CD4-positive, alpha-beta T cell treated with Interleukin-15 for 4 hours (primary cell): ENCODE measurements around the gene MAGI1.
"Not testable (repeated sequence)": the region's sequence is repeated elsewhere in the genome, so short reads cannot be mapped to it uniquely, and the experiment has no call there.

Experiments
- DNase-seq: peaks from one replicate; pipeline ENCODE4 v3.0.0-alpha.2; 2020; ENCODE audit warnings: low spot score

Gene MAGI1

DNA sequence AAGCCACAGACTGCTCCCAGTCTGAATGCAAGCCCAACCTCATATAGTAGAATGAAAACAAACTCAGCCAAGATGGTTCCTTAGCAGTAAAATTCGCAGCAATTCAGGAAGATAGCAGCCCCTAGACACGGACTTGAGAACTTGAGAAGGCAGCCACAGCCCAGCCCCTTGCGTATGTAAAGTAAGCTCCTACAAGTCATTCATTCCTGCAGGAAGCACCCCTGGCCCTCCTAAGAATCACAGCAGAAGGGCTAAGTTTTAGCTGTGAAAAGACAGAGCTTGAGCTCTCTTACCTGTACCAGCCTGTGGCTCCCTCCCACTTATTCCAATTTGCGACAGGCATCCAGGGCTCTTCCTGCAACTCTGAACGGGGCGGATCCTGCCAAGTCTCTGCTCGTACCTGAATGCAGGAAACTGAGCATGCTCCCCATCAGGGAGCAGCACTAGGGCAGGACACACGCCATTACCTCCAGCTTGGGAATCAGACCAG lies 136.4 kb downstream of the MAGI1 start:
- no peak for DNase-seq

DNA sequence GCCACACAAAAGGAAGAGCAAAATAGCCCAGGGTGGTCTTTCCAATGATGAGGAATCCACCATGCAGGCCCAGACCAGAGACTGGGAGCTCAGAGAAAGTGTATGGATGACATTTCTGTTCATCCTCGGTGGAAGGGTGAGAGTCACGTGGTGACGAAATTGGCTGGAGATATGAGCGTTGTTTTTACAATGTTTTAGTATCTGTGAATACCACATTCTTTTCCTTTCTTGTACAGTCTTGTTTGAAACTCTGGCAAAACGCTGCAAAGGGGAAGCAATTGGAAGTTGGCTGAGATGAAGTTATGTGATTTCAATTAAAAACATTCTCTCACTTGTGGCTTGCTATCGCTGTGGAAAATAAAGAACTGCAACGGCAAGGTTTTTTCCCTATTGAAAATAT lies 137.5 kb downstream of the MAGI1 start:
- no peak for DNase-seq

- DNase-seq, result no peak
Observed at GRCh38 chr3:65899226-65899625, 139.5 kb downstream of the MAGI1 start.

DNA sequence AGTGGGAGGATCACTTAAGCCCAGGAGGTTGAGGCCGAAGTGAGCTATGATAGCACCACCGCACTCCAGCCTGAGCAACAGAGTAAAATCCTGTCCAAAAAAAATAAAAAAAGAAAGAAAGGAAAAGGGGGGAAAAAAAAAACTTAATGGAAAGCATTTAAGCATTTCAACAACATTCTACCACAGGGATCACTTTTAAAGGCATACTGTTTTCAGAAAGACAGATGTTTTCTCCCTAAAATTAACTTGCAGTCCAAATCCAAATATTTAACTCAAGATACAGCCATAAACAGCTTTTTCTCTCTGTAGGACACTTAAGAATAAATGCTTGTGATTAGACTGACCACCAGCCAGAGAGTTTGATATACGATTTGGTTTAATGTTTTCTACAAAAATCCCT lies 141.0 kb downstream of the MAGI1 start:
- no peak for DNase-seq

DNA sequence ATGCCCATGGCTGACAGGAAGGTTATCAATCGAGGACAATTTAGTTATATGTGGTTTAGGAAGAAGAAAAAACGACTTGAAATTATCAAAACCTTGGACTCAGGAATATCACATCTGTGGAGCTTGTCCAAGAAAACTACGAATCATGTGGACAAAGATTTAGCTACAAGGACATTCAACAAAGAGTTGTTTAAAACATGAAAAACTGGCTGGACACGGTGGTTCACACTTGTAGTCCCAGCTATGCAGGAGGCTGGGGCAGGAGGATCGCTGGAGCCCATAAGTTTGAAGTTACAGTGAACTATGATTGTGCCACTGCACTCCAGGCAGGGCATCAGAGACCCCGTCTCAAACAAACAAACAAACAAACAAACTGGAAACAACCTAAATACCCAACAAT lies 142.4 kb downstream of the MAGI1 start:
- no peak for DNase-seq

DNA sequence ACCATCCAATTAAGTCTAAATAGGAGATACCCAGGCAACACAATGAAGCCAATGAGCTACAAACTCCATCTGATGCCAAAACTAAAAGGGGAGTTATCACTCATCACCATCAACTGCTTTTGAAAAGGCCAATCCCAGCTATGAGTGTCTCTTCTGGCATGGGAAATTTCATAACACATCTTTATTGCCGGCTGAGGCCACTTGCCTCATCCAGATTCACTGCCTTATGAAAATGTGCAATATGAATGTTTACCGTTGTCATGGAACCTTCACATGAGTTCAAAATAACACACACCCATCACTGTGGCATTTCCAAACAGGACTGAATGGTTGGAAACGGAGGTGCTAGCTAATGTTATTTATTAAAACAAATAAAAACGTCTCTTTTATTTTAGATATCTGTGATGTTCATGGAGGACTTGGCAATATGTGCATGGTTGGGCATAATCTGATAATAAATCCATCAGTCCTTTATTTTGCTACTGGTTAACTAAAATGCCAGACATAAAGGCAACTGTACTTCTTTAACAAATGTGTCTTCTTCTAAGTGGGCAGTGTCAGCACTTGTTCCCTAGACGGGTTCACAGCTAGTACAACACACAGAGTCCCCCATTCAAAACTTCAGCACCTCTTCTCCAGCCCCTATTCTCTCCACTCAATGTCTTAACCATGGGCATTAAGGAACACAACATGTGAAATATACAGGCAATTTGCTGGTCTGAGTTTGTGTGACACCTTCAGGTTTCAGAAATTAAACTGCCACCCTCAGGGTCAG lies 143.9 kb downstream of the MAGI1 start:
- DNase-seq, result no peak

DNA sequence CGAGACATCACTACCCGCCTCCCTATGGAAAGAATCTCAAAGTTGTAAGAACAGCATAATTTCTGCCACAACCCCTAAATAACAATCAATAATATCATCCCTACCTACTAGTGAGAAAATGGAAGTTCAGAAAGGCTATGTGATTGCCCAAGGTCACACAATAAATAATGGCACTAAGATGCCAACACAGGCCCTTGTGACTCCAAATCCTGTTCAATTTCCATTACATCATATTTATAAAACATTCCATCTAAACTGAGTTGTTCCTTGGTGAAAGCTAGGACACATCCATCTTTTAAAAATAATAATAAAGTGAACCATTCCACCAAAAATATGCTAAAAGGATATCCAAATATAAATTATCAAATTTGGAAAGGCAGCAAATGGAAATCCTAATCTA lies 144.6 kb downstream of the MAGI1 start:
- no peak for DNase-seq

GRCh38 chr3:65893631-65894030 lies 145.1 kb downstream of the MAGI1 start:
- no peak for DNase-seq

DNA sequence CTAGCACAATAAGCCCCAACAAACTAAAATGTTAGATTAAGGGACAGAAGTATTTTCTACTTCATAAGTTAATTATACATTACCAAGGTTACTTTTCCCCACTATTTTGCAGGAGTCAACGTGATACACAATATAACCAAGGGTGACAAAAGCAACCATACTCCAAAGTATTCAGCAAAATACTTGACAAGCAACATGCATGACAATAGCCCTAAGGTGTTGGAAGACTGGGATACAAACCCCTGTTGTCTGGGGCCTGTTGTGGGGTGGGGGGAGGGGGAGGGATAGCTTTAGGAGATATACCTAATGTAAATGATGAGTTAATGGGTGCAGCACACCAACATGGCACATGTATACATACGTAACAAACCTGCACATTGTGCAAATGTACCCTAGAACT lies 147.2 kb downstream of the MAGI1 start:
- DNase-seq, result not testable (repeated sequence)

GRCh38 chr3:65890328-65890727 lies 148.4 kb downstream of the MAGI1 start:
- no peak for DNase-seq

DNA sequence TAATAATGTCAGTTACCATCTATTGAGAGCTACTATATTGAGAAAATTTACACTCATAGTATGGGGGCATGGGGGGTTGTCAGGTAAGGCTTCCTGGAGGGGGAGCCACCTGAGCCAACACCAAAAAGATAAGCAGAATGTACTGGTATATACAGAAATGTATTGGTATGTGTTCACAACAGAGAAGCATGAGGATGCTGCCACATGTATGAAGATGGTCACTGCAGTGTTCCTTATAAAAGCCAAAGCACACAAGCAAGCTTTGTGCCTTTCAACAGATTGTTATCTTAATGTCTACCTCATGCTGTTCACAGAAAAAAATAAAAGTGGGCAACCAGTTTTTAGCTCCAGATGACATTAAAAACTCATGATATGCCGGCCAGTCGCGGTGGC lies 149.0 kb downstream of the MAGI1 start:
- no peak for DNase-seq

- no peak for DNase-seq
Observed at GRCh38 chr3:65888980-65889706, 149.6 kb downstream of the MAGI1 start.

GRCh38 chr3:65888196-65888595 lies 150.5 kb downstream of the MAGI1 start:
- no peak for DNase-seq

- DNase-seq, result no peak
Observed at GRCh38 chr3:65886391-65886790, 152.3 kb downstream of the MAGI1 start.

DNA sequence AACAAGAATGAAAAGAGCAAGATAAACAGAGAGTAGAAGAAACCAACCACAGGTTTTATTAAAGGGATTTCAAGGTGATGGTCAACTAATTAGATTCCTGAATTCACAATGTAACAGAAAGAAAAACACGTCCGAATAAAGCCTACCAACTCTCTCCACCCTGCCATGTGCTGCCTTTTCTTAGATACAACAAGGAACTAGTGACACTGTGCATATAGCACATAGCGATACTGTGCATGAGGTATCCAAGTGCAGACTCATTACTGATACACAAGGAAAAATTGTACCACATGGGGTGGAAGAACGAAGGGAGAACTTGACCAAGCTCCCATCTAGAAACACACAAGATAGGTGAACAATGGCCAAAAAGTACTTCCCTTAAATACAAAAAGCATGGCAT lies 154.6 kb downstream of the MAGI1 start:
- no peak for DNase-seq

GRCh38 chr3:65883613-65884012 lies 155.1 kb downstream of the MAGI1 start:
- no peak for DNase-seq

DNA sequence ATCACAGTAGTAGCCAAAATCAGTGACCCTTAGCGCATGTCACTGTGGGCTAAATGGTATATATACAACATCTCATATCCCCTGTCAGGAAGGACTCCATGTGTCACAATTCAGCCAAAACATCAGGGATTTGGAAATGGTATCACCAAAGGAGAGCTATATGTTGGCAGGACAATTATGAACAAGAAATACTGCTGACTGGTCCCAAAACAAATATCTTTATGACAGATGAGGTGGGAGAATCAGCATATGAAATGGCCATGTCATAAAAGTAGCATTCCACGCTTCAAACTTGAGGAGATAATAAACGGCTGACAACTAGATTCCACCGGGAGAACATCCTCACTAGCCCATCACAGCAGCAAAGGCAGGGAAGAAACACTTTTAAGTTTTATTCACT lies 158.4 kb downstream of the MAGI1 start:
- no peak for DNase-seq

DNA sequence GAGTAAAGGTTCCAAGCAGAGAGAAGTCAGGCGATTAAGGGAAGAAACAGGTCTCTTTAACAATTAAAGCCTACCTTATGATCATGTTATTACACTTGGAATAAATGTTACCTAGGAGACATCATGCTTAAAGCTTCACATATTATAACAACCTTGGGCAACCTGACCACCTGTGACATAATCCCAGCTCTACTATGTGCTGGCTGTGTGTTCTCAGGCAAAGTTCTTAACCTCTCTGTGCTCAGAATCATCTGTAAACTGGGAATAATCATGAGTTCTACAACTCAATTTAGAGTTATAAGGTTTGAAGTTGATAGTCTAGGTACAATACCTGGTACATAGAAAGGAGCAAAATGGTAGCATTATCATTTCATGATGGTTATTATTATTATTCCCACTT lies 159.3 kb downstream of the MAGI1 start:
- no peak for DNase-seq

DNA sequence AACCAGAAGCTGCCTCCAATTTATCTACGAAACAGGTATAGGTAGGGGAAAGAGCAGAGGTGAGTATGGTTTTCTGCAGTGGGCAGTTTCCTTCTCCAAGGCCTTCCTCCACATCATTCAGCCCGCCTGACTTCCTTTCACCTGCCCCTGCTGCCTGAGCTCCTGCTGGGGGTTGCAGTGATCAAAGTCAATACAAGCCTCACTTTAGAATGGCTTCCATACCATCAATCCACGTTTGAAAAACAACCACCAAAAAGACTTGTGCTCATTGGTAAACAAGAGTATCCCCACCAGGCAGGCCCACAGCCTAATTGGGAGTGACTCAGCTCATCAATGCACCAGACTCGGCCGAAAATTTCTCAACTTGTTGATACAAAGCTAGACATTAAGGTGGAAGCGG lies 159.9 kb downstream of the MAGI1 start:
- no peak for DNase-seq

DNA sequence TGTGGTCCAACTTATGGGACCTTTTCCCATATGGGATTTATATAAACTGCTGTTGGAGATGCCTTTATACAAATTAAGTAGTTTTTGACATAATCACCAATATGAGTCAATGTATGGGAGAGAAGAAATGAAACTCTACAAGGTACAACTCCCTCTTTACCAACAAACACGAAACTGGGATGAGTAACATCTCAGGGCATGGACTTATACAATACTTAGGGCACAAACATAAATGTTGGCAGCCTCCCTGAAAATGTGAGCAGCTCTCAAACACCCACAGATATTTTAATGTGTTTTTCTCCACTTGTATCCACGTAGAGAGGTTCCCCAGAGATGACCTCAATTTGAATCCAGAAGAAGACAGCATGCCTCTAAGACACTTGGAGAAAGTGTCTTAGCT lies 161.6 kb downstream of the MAGI1 start:
- no peak for DNase-seq

- DNase-seq, result no peak
Observed at GRCh38 chr3:65876028-65876420, 162.7 kb downstream of the MAGI1 start.

DNA sequence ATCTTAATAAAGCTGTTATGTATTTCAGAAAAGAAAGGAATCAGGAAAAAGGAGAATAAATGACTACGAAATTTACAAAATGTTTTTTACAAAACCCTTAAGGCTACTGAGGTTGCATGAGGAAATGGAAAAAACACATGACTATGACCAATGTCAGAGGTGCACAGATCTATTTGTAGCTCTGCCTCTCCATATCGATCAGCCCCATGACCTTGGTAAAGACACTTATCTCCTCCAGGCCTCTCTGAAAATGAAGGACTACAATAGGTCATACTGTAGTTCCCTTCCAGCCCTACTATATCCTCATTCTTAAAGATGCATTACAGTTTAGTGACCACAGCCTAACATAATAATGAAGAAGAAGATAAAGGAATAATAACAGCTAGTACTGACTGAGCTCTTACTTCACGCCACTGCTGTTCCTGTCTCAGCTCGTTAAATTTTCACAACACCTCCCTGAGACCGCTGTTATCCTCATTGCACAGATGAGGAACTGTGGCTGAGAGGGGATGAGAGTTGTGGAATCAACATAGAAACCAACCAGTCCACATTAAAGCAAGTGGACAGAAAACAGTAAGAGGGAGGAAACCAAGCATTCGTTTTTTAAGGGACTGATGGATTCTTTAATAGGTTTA lies 163.2 kb downstream of the MAGI1 start:
- DNase-seq, result no peak

- no peak for DNase-seq
Observed at GRCh38 chr3:65873869-65874268, 164.8 kb downstream of the MAGI1 start.
